Uterus (tissue), 2 donors: ENCODE data around the gene TTC1.

Experiments
- POLR2A ChIP-seq, 2 donors: fragments of 450-650 bp; IDR thresholded peaks; one replicate each; pipeline ENCODE4 v1.6.1; 2016; ENCODE audit warnings: antibody characterized with exemption in 2 of 2, mild to moderate bottlenecking in 1 of 2, moderate library complexity in 1 of 2
- TF ChIP-seq, protein P1 (sequence below), 4 experiments: fragments of 200-600 bp in 2 of 4; fragments of 450-650 bp in 2 of 4; sonication (generic) in 2 of 4; IDR thresholded peaks; one replicate each; pipeline ENCODE4 v1.5.1; 2016 to 2019; ENCODE audit warnings: antibody characterized with exemption in 4 of 4, mild to moderate bottlenecking in 2 of 4, moderate library complexity in 1 of 4

DNA sequence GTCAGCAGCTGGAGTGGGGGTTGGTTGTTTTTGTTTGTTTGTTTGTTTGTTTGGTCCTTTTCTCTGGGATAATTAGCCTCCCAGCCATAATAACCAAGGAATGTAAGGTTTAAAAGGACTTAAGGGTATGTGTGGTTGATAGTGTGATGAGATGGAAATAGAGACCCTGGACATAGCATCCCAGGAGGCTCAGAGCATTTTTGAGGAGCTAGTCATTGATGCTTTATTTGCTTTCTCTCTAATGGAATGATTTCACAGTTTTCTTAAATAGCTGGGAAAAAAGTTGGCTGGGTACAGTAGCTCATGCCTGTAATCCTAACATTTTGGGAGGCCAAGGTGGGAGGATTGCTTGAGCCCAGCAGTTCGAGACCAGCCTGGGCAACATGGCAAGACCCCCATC, 45.1 kb downstream of the TTC1 start:
- TF ChIP-seq, protein P1, sequence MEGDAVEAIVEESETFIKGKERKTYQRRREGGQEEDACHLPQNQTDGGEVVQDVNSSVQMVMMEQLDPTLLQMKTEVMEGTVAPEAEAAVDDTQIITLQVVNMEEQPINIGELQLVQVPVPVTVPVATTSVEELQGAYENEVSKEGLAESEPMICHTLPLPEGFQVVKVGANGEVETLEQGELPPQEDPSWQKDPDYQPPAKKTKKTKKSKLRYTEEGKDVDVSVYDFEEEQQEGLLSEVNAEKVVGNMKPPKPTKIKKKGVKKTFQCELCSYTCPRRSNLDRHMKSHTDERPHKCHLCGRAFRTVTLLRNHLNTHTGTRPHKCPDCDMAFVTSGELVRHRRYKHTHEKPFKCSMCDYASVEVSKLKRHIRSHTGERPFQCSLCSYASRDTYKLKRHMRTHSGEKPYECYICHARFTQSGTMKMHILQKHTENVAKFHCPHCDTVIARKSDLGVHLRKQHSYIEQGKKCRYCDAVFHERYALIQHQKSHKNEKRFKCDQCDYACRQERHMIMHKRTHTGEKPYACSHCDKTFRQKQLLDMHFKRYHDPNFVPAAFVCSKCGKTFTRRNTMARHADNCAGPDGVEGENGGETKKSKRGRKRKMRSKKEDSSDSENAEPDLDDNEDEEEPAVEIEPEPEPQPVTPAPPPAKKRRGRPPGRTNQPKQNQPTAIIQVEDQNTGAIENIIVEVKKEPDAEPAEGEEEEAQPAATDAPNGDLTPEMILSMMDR (IDR thresholded peaks at IDR 0.05), result no peak
- TF ChIP-seq POLR2A (IDR thresholded peaks at IDR 0.05), result no peak
